Activated CD4-positive, alpha-beta T cell treated with anti-CD3 and anti-CD28 coated beads, Interleukin-10, Interleukin-2, amounts not matched to agents 100 ng/mL and 50 ng/mL, durations not matched to agents 16 hours and 8 hours (primary cell): ENCODE data around the gene CAMSAP3.
"Not testable (repeated sequence)": the region's sequence is repeated elsewhere in the genome, so short reads cannot be mapped to it uniquely, and the experiment has no call there.

Experiments used
- DNase-seq: peaks from one replicate; pipeline ENCODE4 v3.0.0-alpha.2; 2020

CAMSAP3 gene

DNA sequence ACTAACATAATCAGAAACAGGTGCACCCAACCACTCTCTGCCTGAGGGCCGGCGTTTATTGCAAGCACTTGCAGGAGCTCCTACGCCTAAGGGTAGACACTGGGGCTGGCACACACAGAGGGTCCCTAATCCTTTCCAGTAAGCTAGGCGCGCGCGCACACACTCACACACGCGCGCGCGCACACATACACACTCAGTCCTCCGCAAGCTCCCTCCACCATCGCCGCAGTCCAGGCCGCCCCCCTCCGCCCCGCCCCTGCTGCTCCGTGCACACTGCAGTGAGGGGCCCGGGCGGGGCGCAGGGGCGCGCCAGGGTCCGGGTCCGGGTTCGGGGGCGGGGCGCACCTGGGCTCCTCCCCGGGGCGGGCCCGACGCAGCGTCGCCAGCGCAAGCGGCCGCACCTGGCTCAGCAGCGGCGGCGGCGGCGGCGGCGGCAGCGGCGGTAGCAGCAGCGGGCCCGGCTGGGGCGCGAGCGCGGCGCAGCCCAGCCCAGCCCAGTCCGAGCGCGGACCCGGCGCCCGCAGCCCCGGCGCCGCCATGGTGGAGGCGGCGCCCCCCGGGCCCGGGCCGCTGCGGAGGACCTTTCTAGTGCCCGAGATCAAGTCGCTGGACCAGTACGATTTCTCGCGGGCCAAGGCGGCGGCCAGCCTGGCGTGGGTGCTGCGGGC is at the start of gene CAMSAP3:
Gene CAMSAP3, plus strand, starts transcription at position 398 of the 668 bp plus-strand sequence. Its CDS starts 140 bp downstream, at position 538.
- DNase-seq = peak; percentile 34

DNA sequence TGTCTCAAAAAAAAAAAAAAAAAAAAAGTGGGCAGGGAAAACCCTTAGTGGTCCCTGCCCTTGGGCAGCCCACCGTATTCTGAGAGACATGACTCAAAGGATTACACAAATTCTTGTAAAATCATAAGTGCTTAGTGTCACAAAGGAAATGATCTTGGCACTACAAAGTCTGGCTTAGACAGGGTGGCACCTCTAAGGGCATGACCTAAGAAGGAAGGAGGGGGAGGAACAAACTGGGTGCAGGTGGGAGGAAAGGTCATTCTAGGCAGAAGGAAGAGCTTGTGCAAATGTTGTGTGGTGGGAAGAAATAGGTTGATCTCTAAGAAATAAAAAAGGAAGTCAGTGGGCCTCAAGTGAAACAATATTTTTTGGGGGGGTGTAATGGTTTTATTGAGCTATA is 49.8 kb upstream of the CAMSAP3 start:
- peak; percentile 50 for DNase-seq

DNA sequence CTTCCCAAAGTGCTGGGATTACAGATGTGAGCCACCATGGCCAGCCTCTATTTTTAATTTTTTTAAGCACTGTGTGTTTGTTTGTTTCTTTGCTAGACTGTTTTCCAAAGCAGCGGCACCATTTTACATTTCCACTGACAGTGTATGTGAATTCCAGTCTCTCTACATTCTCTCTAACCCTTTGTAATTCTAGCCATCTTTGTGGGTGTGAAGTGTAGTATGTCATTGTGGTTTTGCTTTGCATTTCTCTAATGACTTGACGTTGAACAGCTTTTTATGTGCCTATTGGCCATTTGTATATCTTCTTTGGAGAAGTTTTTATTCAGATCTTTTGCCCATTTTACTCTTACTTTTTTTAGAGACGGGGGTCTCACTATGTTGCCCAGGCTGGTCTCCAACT is 48.5 kb upstream of the CAMSAP3 start:
- peak; percentile 33 for DNase-seq

DNA sequence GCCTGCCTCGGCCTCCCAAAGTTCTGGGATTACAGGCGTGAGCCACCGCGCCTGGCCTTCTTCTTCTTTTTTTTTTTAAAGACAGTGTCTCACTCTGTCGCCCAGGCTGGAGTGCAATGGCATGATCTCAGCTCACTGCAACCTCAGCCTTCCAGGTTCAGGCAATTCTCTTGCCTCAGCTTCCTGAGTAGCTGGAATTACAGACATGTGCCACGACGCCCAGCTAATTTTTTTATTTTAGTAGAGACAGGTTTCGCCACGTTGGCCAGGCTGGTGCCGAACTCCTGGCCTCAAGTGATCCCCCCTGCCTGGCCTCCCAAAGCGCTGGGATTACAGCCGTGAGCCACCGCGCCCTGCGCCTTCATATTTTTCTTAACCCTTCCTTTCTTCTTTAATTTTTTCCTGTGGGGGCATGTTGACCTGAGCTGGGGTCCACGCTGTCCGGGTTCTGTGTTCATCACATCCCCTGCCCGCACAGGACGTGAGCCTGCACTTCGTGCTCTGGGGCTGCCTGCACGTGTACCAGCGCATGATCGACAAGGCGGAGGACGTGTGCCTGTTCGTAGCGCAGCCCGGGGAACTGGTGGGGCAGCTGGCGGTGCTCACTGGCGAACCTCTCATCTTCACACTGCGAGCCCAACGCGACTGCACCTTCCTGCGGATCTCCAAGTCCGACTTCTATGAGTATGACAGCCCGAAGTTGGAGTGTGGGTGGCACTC is 46.1 kb upstream of the CAMSAP3 start:
- DNase-seq = no peak

DNA sequence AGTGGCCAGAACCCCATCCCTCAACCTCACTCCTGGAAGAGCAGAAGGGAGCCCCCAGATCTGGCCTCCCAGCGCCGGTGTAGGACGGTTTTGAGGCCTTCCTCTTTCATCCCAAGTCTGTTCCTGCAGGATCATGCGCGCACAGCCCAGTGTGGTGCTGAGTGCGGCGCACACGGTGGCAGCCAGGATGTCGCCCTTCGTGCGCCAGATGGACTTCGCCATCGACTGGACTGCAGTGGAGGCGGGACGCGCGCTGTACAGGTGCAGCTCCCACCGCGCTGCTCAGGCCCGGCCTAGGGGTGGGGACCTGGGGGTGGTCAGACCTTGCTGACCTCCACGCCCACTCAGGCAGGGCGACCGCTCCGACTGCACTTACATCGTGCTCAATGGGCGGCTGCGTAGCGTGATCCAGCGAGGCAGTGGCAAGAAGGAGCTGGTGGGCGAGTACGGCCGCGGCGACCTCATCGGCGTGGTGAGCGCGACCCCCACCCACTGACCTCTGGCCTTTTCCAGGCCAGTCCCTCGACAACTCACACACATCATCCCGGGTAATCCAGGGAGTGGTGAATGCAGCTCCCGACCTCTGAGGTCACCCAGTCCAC is 45.4 kb upstream of the CAMSAP3 start:
- DNase-seq = no peak

DNA sequence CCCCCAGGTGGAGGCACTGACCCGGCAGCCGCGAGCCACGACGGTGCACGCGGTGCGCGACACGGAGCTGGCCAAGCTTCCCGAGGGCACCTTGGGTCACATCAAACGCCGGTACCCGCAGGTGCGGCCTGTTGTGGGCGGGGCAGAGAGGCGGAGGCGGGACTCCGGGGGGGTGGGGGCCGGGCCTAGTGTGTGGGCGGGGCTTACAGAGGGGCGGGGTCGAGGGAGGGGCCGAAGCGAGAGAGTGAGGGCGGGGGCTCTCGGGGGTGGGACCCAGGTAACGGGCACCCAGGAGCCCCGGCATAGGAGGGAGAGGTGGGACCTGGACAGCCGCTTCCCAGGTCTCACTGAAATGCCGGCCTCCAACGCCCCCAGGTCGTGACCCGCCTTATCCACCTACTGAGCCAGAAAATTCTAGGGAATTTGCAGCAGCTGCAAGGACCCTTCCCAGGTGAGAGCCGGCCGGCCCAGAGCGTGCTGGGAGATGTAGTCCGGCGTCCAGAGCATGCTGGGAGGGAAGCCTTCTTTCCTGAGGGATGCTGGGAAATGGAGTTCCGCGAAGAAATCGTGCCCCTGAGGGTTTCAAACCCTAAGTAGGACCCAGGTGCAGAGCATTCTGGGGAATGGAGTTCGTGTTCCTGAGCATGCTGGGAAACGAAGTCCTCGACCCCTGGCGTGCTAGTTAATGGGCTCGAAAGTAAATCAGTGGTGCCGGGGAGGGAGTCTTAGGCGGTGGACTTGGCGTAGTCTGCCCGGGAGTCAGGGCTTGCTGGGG is 44.5 kb upstream of the CAMSAP3 start:
- DNase-seq = peak; percentile 65

DNA sequence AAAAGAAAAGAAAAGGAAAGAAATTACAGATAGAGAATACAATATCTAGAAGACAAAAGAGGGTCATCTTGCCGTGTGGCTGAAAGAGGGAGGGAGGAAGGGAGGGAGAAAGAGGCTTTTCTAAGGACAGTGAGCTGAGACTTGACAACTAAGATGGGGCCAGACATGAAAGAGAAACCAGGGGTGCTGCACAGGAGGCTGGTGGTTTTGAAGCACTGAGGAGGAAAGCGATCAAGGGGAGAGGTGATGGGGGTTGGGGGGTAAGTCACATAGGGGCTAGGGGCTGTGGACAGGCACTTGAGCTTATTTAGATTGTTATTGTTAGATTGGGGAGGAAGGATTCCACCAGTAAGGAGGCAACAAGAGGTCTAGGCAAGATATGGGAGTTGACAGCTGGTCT is 42.9 kb upstream of the CAMSAP3 start:
- no peak for DNase-seq

GRCh38 chr19:7554565-7554964 is 41.1 kb upstream of the CAMSAP3 start:
- no peak for DNase-seq

DNA sequence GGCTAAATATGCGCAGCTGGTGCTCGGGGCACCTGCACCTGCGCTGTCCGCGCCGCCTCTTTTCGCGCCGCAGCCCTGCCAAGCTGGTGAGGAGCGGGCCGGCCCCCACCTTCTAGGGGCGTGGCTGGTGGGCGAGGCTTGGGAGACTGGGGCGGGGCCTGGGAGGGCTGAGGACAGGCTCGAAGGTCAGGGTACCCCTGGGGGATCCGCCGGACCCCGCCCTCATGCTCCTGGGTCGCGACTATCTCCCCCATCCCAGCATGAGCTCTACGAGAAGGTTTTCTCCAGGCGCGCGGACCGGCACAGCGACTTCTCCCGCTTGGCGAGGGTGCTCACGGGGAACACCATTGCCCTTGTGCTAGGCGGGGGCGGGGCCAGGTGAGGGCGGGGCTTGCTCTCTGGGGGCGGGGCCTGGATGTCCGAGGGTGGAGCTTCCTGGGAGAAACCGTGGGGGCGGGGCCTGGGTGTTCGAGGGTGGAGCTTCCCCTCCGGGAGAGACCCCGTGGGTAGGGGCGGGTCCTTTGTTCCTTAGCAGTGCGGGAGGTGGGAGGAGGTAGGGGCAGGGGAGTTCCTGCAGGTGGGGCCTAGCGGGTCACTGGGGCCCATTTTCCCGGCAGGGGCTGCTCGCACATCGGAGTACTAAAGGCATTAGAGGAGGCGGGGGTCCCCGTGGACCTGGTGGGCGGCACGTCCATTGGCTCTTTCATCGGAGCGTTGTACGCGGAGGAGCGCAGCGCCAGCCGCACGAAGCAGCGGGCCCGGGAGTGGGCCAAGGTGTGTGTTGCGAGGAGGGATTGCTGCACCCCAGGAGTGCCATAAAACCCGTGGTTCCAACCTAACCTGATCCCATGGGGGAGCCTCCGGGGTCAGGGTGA is 40.4 kb upstream of the CAMSAP3 start:
- DNase-seq = no peak

DNA sequence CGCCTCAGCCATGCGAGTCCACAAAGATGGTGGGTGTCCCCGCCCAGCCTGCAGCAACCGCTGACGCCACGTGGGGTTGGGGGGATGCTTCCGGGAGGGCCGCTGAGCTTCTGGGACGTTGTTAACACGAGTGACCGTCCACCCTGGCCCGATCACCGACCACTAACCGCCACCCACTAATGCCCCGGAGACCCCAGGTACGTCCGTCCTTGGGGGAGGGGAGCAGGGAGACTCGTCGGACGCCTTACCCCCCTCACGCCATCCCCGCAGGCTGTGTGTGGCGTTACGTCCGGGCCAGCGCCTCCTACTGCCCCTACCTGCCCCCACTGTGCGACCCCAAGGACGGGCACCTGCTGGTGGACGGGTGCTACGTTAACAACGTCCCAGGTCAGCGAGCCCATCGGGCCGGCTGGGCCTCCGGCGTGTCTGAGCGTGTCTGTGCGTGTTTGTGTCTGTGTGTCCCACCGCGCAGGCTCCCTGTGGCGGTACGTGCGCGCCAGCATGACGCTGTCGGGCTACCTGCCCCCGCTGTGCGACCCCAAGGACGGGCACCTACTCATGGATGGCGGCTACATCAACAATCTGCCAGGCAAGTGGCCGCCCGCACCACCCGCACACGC is 38.9 kb upstream of the CAMSAP3 start:
- no peak for DNase-seq

DNA sequence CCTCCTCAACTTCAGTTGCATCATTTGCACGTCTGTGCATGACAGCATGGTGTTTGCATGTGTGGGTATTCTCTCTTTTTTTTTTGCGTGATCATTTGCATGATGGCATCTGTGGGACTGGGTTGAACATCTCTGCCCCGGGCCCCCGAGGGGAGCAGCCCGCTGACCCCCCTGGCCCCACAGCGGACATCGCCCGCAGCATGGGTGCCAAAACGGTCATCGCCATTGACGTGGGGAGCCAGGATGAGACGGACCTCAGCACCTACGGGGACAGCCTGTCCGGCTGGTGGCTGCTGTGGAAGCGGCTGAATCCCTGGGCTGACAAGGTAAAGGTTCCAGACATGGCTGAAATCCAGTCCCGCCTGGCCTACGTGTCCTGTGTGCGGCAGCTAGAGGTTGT is 37.0 kb upstream of the CAMSAP3 start:
- DNase-seq = no peak

- no peak for DNase-seq
These were observed 36.6 kb upstream of the CAMSAP3 start for GRCh38 chr19:7559102-7559501.

GRCh38 chr19:7560255-7560654 is 35.4 kb upstream of the CAMSAP3 start:
- DNase-seq = no peak

DNA sequence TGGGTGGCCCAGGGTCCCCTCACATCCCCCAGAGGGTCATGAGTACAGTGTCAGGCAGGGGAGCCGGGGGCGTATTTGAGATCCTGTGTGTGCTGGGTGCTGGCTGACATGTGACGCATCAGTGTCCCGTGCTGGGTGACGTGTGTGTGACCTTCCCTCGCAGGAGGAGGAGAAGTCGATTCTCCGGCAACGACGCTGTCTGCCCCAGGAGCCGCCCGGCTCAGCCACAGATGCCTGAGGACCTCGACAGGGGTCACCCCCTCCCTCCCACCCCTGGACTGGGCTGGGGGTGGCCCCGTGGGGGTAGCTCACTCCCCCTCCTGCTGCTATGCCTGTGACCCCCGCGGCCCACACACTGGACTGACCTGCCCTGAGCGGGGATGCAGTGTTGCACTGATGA is 34.3 kb upstream of the CAMSAP3 start:
- DNase-seq = no peak

DNA sequence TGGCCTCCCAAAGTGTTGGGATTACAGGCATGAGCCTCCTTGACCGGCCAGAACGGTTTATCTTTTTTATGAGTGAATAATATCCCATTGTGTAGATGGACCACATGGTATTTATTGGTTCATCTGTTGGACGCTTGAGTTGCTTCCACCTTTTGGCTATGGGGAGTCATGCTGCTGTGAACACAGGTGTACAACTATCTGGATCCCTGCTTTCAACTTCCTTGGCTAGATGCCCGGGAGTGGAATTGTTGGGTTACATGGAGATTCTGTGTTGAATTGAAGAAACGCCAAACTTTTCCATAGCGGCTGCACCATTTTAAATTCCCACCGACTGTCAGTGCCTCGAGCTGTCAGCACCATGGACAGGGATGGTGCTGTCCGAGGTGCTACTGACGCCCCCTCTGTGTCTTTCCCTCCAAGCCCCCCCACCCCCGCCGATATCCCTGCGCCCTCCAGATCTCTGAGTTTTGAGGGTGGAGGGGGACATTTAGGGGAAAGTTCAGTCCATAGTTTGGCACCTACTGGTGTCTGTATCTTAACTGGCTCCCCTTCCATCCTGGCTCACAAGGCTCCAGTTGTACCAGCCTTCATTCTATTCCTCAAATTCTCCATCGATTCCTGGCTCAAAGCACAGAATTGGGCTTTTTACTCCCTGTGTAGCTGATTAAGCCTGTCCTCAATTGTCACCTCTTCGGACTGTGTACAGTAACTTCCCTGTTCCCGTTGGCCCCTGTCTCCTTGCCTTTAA is 32.8 kb upstream of the CAMSAP3 start:
- no peak for DNase-seq

DNA sequence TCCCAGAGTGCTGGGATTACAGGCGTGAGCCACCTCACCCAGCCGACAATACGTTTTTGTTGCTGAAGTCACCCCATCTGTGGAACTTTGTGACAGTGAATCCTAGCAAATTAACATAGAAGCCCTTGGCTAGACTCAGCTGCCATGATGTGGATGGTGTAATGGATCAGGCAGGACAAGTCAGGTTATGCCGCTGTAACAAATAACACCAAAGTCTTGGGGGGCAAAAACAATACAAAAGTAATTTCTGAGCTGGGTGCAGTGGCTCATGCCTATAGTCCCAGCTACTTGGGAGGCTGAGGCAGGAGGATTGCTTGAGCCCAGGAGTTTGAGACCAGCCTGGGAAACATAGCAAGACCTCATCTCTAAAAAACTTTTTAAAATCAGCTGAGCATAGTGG is 30.8 kb upstream of the CAMSAP3 start:
- no peak for DNase-seq

GRCh38 chr19:7565332-7565731 is 30.3 kb upstream of the CAMSAP3 start:
- DNase-seq = no peak

- DNase-seq = no peak
These were observed 24.9 kb upstream of the CAMSAP3 start for GRCh38 chr19:7570761-7571160.

GRCh38 chr19:7575434-7576040 is 20.1 kb upstream of the CAMSAP3 start:
- DNase-seq = no peak

DNA sequence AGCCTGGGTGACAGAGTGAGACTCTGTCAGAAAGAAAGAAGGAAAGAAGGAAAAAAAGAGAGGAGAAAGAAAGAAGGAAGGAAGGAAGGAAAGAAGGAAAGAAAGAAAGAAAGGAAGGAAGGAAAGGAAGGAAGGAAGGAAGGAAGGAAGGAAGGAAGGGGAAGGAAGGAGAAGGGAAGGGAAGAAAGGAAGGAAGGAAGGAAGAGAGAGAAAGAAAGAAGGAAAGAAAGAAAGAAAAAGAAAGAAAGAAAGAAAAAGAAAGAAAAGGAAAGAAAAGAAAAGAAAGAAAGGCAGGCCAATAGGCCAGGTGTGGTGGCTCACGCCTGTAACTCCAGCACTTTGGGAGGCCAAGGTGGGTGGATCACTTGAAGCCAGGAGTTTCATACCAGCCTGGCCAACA is 18.2 kb upstream of the CAMSAP3 start:
- DNase-seq = not testable (repeated sequence)

DNA sequence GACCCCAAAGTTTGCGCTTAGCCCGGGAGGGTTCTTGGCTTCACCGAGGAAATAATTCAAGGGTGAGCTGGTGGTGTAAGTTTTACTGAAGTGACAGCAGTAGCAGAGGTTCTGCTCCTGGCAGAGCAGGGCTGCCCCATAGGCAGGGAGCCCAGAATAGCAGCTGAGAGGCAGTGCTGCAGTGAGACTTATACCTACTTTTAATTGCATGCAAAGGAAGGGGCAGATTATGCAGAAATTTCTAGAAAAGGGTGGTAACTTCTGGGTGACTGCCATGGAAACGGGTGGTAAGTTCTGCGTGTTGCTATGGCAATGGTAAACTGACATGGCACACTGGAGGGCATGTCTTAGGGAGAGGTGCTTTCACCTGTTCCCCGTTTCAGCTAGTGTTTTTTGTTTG is 17.5 kb upstream of the CAMSAP3 start:
- DNase-seq = no peak
